ENCODE results near the gene SLC2A4RG.

The SLC2A4RG gene

DNA sequence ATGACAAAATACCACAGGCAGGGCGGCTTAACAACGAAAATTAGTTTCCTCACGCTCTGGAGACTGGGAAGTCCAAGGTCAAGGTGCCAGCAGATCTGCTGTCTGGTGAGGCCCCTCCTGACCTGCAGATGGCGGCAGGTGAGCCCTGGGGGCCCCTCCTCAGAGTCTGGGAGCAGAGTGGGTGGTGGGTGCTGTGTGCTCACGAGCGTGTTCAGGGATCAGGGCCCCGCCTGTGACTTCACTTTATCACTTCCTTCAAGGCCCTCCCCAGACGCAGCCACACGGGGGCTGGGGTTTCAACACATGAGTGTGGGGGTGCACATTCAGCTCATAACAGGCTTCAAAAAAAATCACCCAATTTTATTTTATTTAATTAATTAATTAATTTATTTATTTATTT is 39.3 kb downstream of the SLC2A4RG start:
- DNase-seq (ENCODE audit: insufficient read length, low spot score) (no peak), FAIRE-seq (no peak)
- TF ChIP-seq, protein P1, sequence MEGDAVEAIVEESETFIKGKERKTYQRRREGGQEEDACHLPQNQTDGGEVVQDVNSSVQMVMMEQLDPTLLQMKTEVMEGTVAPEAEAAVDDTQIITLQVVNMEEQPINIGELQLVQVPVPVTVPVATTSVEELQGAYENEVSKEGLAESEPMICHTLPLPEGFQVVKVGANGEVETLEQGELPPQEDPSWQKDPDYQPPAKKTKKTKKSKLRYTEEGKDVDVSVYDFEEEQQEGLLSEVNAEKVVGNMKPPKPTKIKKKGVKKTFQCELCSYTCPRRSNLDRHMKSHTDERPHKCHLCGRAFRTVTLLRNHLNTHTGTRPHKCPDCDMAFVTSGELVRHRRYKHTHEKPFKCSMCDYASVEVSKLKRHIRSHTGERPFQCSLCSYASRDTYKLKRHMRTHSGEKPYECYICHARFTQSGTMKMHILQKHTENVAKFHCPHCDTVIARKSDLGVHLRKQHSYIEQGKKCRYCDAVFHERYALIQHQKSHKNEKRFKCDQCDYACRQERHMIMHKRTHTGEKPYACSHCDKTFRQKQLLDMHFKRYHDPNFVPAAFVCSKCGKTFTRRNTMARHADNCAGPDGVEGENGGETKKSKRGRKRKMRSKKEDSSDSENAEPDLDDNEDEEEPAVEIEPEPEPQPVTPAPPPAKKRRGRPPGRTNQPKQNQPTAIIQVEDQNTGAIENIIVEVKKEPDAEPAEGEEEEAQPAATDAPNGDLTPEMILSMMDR (IDR thresholded peaks at IDR 0.05; ENCODE audit: insufficient read depth, missing control alignments): no peak

DNA sequence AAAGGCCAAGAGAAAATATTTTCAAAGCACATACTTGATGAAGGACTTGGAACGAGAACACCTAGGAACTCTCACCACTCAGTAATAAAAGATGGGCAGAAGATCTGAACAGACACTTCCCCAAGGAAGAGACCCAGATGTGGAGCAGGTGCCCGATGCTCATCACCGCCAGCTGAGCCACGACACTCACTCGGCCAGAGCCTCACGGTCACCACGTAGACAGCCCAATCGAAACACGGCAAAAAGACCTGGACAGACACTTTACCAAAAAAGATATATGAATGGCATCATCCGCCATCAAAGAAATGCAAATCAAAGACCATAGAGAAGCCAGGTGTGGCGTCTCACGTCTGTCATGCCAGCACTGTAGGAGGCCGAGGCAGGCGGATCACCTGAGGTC is 41.6 kb downstream of the SLC2A4RG start:
- TF ChIP-seq, protein P1 (IDR thresholded peaks at IDR 0.05; ENCODE audit: insufficient read depth, missing control alignments): no peak
- DNase-seq (ENCODE audit: insufficient read length, low spot score) (no peak), FAIRE-seq (no peak)

DNA sequence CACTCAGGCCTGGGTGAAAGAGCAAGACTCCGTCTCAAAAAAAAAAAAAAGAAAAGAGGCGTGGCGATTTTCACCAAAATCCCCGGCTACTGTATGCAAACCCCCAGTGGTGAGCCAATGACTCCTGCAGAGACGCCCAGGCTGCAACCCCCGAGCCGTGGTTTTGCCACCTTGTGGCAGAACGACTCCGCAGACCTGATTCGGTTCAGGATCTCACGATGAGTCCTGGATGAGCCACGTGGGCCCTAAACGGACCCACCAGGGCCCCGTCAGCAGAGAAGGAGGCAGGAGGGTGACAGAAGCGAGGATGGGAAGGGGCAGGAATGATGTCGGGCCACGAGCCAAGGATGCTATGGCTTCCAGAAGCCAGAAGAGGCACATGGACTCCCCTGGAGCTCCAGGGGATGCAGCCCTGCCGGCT is 42.5 kb downstream of the SLC2A4RG start:
- FAIRE-seq: no peak
- DNase-seq (ENCODE audit: insufficient read length, low spot score): no peak
- TF ChIP-seq, protein P1 (IDR thresholded peaks at IDR 0.05; ENCODE audit: insufficient read depth, missing control alignments): no peak

DNA sequence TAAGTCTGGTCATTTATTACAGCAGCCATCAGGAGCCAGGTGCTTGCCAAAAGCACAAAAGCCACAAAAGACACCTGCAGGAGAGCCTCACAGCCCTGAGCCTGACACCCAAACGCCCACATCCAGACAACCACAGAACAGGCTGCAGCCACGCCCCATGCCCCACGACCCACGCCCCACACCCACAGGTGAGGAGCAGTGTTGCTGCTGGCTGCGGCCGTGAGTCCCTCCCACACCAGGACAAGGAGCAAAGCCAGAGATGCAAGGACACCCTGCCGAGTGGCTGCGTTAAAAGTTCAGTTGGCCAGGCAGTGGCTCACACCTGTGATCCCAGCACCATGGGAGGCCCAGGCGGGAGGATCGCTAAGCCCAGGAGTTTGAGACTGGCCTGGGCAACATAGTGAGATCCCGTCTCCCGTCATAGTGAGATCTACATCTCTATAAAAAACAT is 43.0 kb downstream of the SLC2A4RG start:
- DNase-seq (ENCODE audit: insufficient read length, low spot score): no peak
- TF ChIP-seq, protein P1 (IDR thresholded peaks at IDR 0.05; ENCODE audit: insufficient read depth, missing control alignments): no peak

DNA sequence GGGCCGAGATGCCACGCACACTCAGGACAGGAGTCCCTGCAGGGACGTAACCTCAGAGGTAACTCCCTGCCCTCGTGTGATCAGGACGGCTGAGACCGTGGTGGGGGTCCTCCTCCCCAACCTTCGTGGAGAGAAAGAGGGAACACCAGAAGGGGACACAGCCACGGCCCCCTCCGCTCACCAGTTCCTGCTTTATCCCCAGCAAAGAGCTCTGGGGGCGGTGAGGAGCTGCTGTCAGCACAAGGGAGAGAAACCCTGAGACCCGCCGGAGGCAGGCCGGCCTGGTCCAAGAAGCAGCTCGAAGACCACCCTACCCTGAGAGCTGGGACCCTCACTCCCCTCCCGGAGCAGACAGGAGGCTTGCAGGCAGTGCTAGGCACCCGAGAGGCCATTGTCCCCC is 44.4 kb downstream of the SLC2A4RG start:
- DNase-seq (ENCODE audit: insufficient read length, low spot score) (no peak), FAIRE-seq (no peak)
- TF ChIP-seq, protein P1 (IDR thresholded peaks at IDR 0.05; ENCODE audit: insufficient read depth, missing control alignments): no peak

More for the DNA sequence above, 43.0 kb downstream of the SLC2A4RG start:
- no peak for FAIRE-seq

DNA sequence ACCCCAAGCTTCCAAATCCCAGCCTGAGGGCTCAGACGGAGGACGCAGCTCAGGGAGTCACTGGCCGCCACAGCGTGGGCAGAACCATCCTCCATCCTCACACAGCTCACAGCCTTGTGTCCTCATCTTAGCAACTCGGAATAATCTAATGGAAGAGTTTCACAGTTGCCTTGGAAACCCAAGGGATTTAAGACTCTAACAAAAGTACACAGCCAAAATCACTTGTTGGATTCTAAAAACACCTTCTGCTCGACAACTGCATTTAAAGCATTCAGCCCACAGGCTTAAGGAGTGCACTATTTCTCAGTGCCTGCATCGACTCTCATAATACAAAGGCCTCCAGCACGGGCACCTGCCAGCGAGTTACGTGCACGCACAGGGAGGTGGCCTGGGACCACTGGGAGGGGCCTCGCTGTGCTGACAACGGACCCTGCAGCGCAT is 46.1 kb downstream of the SLC2A4RG start:
- FAIRE-seq (no peak), DNase-seq (ENCODE audit: insufficient read length, low spot score) (no peak)
- TF ChIP-seq, protein P1 (IDR thresholded peaks at IDR 0.05; ENCODE audit: insufficient read depth, missing control alignments): no peak

DNA sequence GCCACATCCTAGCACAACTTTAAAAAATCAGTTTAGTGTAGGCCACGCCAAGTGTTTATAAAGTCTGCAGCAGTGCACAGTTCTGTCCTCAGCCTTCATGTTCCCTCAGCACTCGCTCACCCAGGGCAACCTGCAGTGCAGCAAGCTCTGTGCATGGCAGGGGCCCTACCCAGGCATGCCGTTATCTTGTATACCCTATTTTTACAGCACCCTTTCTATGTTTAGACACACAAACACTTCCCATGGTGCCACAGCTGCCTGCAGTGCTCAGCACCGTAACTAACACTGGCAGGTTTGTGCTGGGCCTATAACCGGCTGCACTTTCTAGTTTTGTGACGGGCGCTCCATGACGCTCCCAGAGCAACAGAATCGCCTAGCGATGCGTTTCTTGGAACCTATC is 47.7 kb downstream of the SLC2A4RG start:
- TF ChIP-seq, protein P1 (IDR thresholded peaks at IDR 0.05; ENCODE audit: insufficient read depth, missing control alignments): no peak
- no peak for FAIRE-seq
- no peak for DNase-seq (ENCODE audit: insufficient read length, low spot score)
